Measurements from ENCODE around the gene ABHD4.

DNA sequence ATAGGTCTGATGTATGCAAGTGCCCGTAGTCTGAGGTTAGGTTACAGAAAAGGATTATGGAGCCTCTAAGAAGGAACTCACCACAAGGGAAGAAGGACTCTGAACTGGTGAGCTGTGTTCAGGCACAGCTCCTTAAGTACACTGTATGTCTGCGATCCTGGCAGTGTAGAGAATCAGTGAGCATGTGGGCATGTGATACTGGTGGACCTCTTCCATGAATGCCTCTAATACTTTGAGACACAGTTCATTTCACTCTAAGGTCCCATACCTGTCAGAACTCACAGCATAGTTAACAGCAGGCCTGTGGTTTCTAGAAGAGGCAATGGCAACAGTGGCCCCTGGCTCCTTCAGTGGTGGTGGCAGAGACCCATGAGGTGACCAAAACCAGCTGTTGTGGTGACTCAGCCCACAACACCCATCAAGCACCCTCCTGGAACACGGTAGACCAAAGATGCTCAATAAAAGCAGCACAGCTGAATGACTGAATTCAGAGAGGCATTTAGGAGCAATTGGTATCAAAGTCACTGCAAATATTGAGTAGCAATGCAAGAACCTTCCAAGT is 52.9 kb downstream of the ABHD4 start:
- no peak for TF ChIP-seq CTCF (IDR thresholded peaks at IDR 0.05)
- TF ChIP-seq POLR2A (IDR thresholded peaks at IDR 0.05) = no peak
- no peak for TF ChIP-seq EP300 (IDR thresholded peaks at IDR 0.05)
